Measurements from ENCODE around the gene ZNF385B.

DNA sequence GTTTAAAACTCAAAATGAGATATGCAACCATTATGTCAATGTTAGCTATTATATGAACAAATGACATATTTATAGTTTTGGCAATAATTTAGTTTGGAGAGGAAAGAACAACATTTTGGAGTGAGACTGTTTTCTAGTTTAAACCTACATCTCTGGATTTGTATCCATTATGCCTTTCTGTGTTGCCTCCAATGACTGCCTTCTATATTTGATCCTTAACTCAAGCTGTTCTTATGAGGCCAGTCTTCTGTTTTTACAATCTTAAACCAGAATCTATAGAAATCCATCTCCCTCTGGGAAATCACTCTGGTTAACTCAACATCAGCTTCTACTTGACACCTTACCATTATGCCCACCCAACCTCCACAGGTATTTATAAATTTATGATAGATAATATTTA lies 67.5 kb downstream of the ZNF385B start:
- TF ChIP-seq EGR1 (IDR thresholded peaks at IDR 0.05; ENCODE audit: low read depth) (no peak), SRF (IDR thresholded peaks at IDR 0.05; ENCODE audit: low read depth) (no peak), SP1 (IDR thresholded peaks at IDR 0.05; ENCODE audit: low read depth) (no peak), RAD21 (IDR thresholded peaks at IDR 0.05; ENCODE audit: low read depth) (no peak)

Data from HCT116 (cell line).